Endodermal cell (in vitro differentiated cells): Measurements from ENCODE around the gene PLXNA2. TPM values are rescaled to one million over a fixed set of nuclear protein-coding genes. Genes with fewer than 3 reads are reported as not detected.

ENCODE experiments used
- DNase-seq: peaks from one replicate; pipeline ENCODE4 v3.0.0-alpha.2; 2017
- H3K27ac ChIP-seq: 2 replicates; pipeline ENCODE4 v1.5.1; 2013; ENCODE audit warnings: mild to moderate bottlenecking, low read depth, low read length, moderate library complexity
- H3K27me3 ChIP-seq: 2 replicates; pipeline ENCODE4 v1.6.1; 2013; ENCODE audit warnings: mild to moderate bottlenecking, low read length, moderate library complexity; ENCODE audit not compliant: insufficient read depth, control insufficient read depth, poor library complexity, severe bottlenecking
- H3K36me3 ChIP-seq: 2 replicates; pipeline ENCODE4 v1.7.0; 2013; ENCODE audit warnings: mild to moderate bottlenecking, low read length, moderate library complexity; ENCODE audit not compliant: control insufficient read depth, insufficient read depth
- H3K4me1 ChIP-seq: one replicate; pipeline ENCODE4 v1.7.0; 2013; ENCODE audit warnings: low read length; ENCODE audit not compliant: control insufficient read depth, insufficient read depth
- H3K4me3 ChIP-seq: 2 replicates; pipeline ENCODE4 v1.5.1; 2013; ENCODE audit warnings: mild to moderate bottlenecking, low read length, moderate library complexity
- H3K9ac ChIP-seq: 2 replicates; pipeline ENCODE4 v1.6.1; 2013; ENCODE audit warnings: mild to moderate bottlenecking, low read length, moderate library complexity; ENCODE audit not compliant: poor library complexity, severe bottlenecking; ENCODE audit errors: extremely low read depth
- H3K9me3 ChIP-seq: 2 replicates; pipeline ENCODE4 v1.6.1; 2013; ENCODE audit warnings: mild to moderate bottlenecking, low read length, moderate library complexity; ENCODE audit not compliant: control insufficient read depth
- H3K27ac Mint-ChIP-seq: 2 replicates; pipeline ENCODE4 v1.8.0; 2020; ENCODE audit warnings: mixed read lengths
- H3K27me3 Mint-ChIP-seq: 2 replicates; pipeline ENCODE4 v1.8.0; 2021; ENCODE audit warnings: mild to moderate bottlenecking, mixed read lengths; ENCODE audit not compliant: insufficient read depth
- H3K36me3 Mint-ChIP-seq: 2 replicates; pipeline ENCODE4 v1.8.0; 2020; ENCODE audit warnings: low read depth, mixed read lengths
- H3K4me1 Mint-ChIP-seq: 2 replicates; pipeline ENCODE4 v1.8.0; 2020; ENCODE audit warnings: mixed read lengths
- H3K4me3 Mint-ChIP-seq: 2 replicates; pipeline ENCODE4 v1.8.0; 2020; ENCODE audit warnings: mild to moderate bottlenecking, moderate library complexity, mixed read lengths
- H3K9me3 Mint-ChIP-seq: 2 replicates; pipeline ENCODE4 v1.8.0; 2020; ENCODE audit warnings: mild to moderate bottlenecking, mixed read lengths
- WGBS, 2 experiments: methylation state at CpG; one replicate each; pipeline versions ENCODE4 v1.1.5 to v1.1.7; 2013; ENCODE audit warnings: missing lambda C conversion rate in 2 of 2, mixed read lengths in 1 of 2; ENCODE audit not compliant: insufficient coverage in 1 of 2, insufficient read length in 1 of 2; 5-methylcytosine and 5-hydroxymethylcytosine counted together
- total RNA-seq, 2 donors: library from RNA; stranded (reverse); fragmentation: NEBNext Ultra II Directional in 1 of 2; extraction: Animal tissue kit (Norgen Biotek cat#: 25700) in 1 of 2; gene quantifications; 2 replicates in 1 of 2; 3 replicates in 1 of 2; pipeline ENCODE4 v1.2.1, GENCODE V29; 2021
- TF ChIP-seq, protein P1 (sequence below): fragments of 200-600 bp; sonication (generic); conservative IDR thresholded peaks from 2 replicates; pipeline ENCODE4 v1.5.0; 2021; ENCODE audit warnings: antibody characterized with exemption, mild to moderate bottlenecking

PLXNA2 gene
- total RNA-seq, 2 donors from 2014 or later, result 61.2 to 86.1 TPM

DNA sequence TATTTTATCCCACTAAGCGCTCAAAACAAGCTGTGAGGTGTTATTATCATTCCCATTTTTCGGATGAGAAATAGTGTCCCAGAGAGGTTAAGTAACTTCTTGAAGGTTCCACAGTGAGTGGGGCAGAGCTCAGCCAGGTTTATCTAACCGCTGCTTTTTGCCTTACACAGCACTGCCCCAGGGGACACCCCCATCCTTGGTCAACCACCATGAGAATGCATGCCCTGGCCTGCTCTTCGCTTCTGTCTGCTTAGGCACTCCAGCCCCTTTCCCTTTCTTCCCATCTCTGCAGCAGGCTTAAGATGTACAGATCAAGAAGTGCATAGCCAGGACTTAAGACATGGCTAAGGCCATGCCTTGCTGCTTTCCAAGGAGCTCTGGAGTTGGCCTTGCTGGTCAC, 174.3 kb downstream of the PLXNA2 start:
- Histone ChIP-seq H3K4me1 (peaks cover 27% of the 10 kb centered on the region), H3K4me3 (no peak overlapping the region), H3K36me3 (peaks cover 94% of the 10 kb centered on the region), H3K27me3 (no peaks in the 10 kb centered on the region), H3K9ac (no peak overlapping the region), H3K27ac (no peak overlapping the region), H3K9me3 (no peaks in the 10 kb centered on the region)
- no peak overlapping the region for H3K4me3 Mint-ChIP-seq
- no peak for DNase-seq
- H3K4me1 Mint-ChIP-seq, result peaks cover 36% of the 10 kb centered on the region
- TF ChIP-seq, protein P1, sequence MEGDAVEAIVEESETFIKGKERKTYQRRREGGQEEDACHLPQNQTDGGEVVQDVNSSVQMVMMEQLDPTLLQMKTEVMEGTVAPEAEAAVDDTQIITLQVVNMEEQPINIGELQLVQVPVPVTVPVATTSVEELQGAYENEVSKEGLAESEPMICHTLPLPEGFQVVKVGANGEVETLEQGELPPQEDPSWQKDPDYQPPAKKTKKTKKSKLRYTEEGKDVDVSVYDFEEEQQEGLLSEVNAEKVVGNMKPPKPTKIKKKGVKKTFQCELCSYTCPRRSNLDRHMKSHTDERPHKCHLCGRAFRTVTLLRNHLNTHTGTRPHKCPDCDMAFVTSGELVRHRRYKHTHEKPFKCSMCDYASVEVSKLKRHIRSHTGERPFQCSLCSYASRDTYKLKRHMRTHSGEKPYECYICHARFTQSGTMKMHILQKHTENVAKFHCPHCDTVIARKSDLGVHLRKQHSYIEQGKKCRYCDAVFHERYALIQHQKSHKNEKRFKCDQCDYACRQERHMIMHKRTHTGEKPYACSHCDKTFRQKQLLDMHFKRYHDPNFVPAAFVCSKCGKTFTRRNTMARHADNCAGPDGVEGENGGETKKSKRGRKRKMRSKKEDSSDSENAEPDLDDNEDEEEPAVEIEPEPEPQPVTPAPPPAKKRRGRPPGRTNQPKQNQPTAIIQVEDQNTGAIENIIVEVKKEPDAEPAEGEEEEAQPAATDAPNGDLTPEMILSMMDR, result no peak
- peak overlapping the region; percentile 55 for H3K27ac Mint-ChIP-seq
- WGBS, 2 experiments, result 83 to 89% methylated on average over 3 to 4 of the region's 4 CpGs
- no peaks in the 10 kb centered on the region for H3K27me3 Mint-ChIP-seq
- peaks cover 7% of the 10 kb centered on the region for H3K9me3 Mint-ChIP-seq
- peaks cover 58% of the 10 kb centered on the region for H3K36me3 Mint-ChIP-seq

DNA sequence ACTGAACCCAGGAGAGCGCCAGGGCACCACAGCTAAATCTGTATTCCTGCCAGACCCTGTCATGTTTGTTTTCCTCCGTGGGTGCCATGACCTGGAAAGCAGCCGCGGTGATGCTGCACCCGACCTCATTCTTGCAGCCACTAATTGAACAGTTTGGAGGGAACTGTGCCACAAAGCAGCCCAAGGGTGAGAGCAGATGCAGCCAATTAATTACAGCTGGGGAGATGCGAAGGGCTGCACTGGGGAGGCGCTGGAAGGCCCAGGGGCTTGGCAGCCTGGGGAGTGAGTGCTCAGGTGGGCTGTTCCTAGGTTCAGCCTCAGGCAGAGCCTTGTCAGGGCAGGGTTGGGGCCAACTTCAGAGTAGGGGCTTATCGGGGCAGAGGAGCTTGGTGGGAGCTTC, 174.9 kb downstream of the PLXNA2 start:
- Histone ChIP-seq H3K36me3 (peaks cover 93% of the 10 kb centered on the region), H3K4me3 (no peak overlapping the region), H3K27me3 (no peaks in the 10 kb centered on the region), H3K9me3 (no peaks in the 10 kb centered on the region), H3K9ac (no peak overlapping the region), H3K4me1 (peaks cover 28% of the 10 kb centered on the region), H3K27ac (peak overlapping the region; percentile 12)
- no peak for DNase-seq
- Mint-ChIP-seq H3K27ac (no peak overlapping the region), H3K4me1 (peaks cover 38% of the 10 kb centered on the region), H3K36me3 (peaks cover 52% of the 10 kb centered on the region), H3K9me3 (peaks cover 2% of the 10 kb centered on the region), H3K4me3 (no peak overlapping the region), H3K27me3 (no peaks in the 10 kb centered on the region)
- 92 to 94% methylated on average over 7 to 8 of the region's 8 CpGs for WGBS, 2 experiments
- TF ChIP-seq, protein P1, result no peak

DNA sequence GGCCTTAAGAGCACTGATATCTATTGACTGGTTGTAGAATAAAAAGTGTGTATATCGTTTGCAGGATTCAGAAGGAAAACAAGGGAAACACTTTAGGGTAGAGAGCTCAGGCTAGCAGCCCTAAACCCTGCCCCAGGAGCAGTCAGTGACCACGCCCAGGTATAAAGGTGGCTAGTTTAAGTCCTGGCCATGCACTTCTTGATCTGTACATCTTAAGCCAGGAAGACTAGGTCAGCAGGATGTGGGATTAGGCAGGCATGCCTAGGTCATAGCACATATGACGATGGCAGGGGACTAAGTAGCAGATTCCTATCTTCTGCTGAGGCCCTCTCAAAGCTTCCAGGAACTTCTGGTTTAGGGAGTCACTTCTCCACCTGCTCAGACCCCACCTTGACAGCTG, 175.3 kb downstream of the PLXNA2 start:
- WGBS, 2 experiments, result 72 to 77% methylated on average over 3 of the region's 3 CpGs
- Mint-ChIP-seq H3K4me1 (peaks cover 38% of the 10 kb centered on the region), H3K36me3 (peaks cover 48% of the 10 kb centered on the region), H3K27ac (no peak overlapping the region), H3K9me3 (no peaks in the 10 kb centered on the region), H3K27me3 (no peaks in the 10 kb centered on the region), H3K4me3 (no peak overlapping the region)
- H3K4me1 ChIP-seq, result peaks cover 28% of the 10 kb centered on the region
- peaks cover 93% of the 10 kb centered on the region for H3K36me3 ChIP-seq
- no peaks in the 10 kb centered on the region for H3K27me3 ChIP-seq
- H3K27ac ChIP-seq, result peak overlapping the region; percentile 12
- H3K4me3 ChIP-seq, result no peak overlapping the region
- no peaks in the 10 kb centered on the region for H3K9me3 ChIP-seq
- no peak overlapping the region for H3K9ac ChIP-seq
- DNase-seq, result no peak
- TF ChIP-seq, protein P1, result no peak
